Activated CD4-positive, alpha-beta T cell treated with anti-CD3 and anti-CD28 coated beads for 36 hours (primary cell): ENCODE results near the gene APOBEC3F. TPM values are rescaled to one million over a fixed set of nuclear protein-coding genes. Genes with fewer than 3 reads are reported as not detected.

ENCODE experiments used
- ATAC-seq: fragments of 200-7000 bp; cut with Tn5 transposase; one replicate; pipeline ENCODE4 v1.10.0; 2021; ENCODE audit warnings: mild to moderate bottlenecking, moderate library complexity
- CTCF ChIA-PET: fragments of 350-600 bp; sonication (Branson Sonifier 250); formaldehyde crosslinking; loops from one replicate; lab custom pipeline; 2021; ENCODE audit warnings: antibody characterized with exemption; lab: Charles Lee
- POLR2A ChIA-PET: fragments of 350-600 bp; sonication (Branson Sonifier 250); formaldehyde crosslinking; loops from one replicate; lab custom pipeline; 2021; ENCODE audit warnings: antibody characterized with exemption, inconsistent platforms; lab: Charles Lee
- DNase-seq: peaks from one replicate; pipeline ENCODE4 v3.0.0-alpha.2; 2020
- H3K27ac Mint-ChIP-seq: one replicate; pipeline ENCODE4 v1.8.0; 2021; ENCODE audit warnings: mixed read lengths
- H3K27me3 Mint-ChIP-seq: one replicate; pipeline ENCODE4 v1.8.0; 2021; ENCODE audit warnings: mixed read lengths
- H3K36me3 Mint-ChIP-seq: one replicate; pipeline ENCODE4 v1.8.0; 2021; ENCODE audit warnings: low read depth, mixed read lengths
- H3K4me1 Mint-ChIP-seq: one replicate; pipeline ENCODE4 v1.8.0; 2021; ENCODE audit warnings: mixed read lengths
- H3K4me3 Mint-ChIP-seq: one replicate; pipeline ENCODE4 v1.8.0; 2021; ENCODE audit warnings: mild to moderate bottlenecking, moderate library complexity, mixed read lengths
- H3K9me3 Mint-ChIP-seq: one replicate; pipeline ENCODE4 v1.8.0; 2021; ENCODE audit warnings: low read depth, mixed read lengths
- intact Hi-C, 2 experiments: fragments of 100-400 bp; cut with DNase I in 1 of 2; cut with micrococcal nuclease in 1 of 2; formaldehyde crosslinking; loops; one replicate each; pipeline versions ENCODE4 v1.14.2 to v1.15.1; 2022 to 2024; cut with DNase I, micrococcal nuclease
- total RNA-seq, 2 experiments: library from RNA; stranded (reverse); gene quantifications; one replicate each; pipeline ENCODE4 v1.2.3, GENCODE V29; 2021

Gene APOBEC3F
- total RNA-seq, 2 experiments from 2014 or later = 19.0 to 24.5 TPM

- Mint-ChIP-seq H3K4me3 (no peak overlapping the region), H3K9me3 (no peaks in the 10 kb centered on the region), H3K27ac (no peak overlapping the region), H3K4me1 (peaks cover 52% of the 10 kb centered on the region), H3K27me3 (no peaks in the 10 kb centered on the region), H3K36me3 (peaks cover 17% of the 10 kb centered on the region)
- DNase-seq = no peak
- ChIA-PET CTCF (no interaction called here), POLR2A (no interaction called here)
- intact Hi-C loops = no loop called here
- no peak for ATAC-seq
Observed at GRCh38 chr22:39084666-39085065, 44.0 kb downstream of the APOBEC3F start.

- Mint-ChIP-seq H3K36me3 (peaks cover 3% of the 10 kb centered on the region), H3K9me3 (no peaks in the 10 kb centered on the region), H3K4me1 (peaks cover 59% of the 10 kb centered on the region), H3K27me3 (no peaks in the 10 kb centered on the region), H3K4me3 (no peak overlapping the region), H3K27ac (peak overlapping the region; percentile 31)
- ChIA-PET POLR2A (no interaction called here), CTCF (no interaction called here)
- no peak for DNase-seq
- no peak for ATAC-seq
- intact Hi-C loops = no loop called here
Observed at GRCh38 chr22:39087098-39087497, 46.4 kb downstream of the APOBEC3F start.

GRCh38 chr22:39087881-39088684 lies 47.4 kb downstream of the APOBEC3F start:
- ATAC-seq (no peak), DNase-seq (peak; percentile 38)
- POLR2A ChIA-PET = interaction anchor here (1.0 kb wide), 1 partner anchor 11 kb away, joined by 3 read pairs; no protein-coding TSS in a partner anchor
- Mint-ChIP-seq H3K9me3 (no peaks in the 10 kb centered on the region), H3K4me1 (peaks cover 67% of the 10 kb centered on the region), H3K4me3 (no peak overlapping the region), H3K27ac (peak overlapping the region; percentile 74), H3K36me3 (peaks cover 2% of the 10 kb centered on the region), H3K27me3 (no peaks in the 10 kb centered on the region)
- intact Hi-C loops = no loop called here
- CTCF ChIA-PET = interaction anchor here (0.6 to 1.3 kb wide), 2 partner anchors 10 to 1936 kb away, joined by 3 to 5 read pairs; partner anchors contain the start of gene APOBEC3G

GRCh38 chr22:39088685-39089032 lies 48.0 kb downstream of the APOBEC3F start:
- ATAC-seq (no peak), DNase-seq (no peak)
- Mint-ChIP-seq H3K9me3 (no peaks in the 10 kb centered on the region), H3K27ac (peak overlapping the region; percentile 74), H3K36me3 (peaks cover 2% of the 10 kb centered on the region), H3K27me3 (no peaks in the 10 kb centered on the region), H3K4me1 (peaks cover 68% of the 10 kb centered on the region), H3K4me3 (no peak overlapping the region)
- ChIA-PET POLR2A (interaction anchor here (1.0 kb wide), 1 partner anchor 11 kb away, joined by 3 read pairs; no protein-coding TSS in a partner anchor), CTCF (interaction anchor here (0.6 to 1.3 kb wide), 3 partner anchors 11 to 1936 kb away, joined by 3 to 5 read pairs (median 4); partner anchors contain the start of gene APOBEC3G)
- intact Hi-C loops = no loop called here

GRCh38 chr22:39089928-39090327 lies 49.3 kb downstream of the APOBEC3F start:
- DNase-seq (peak; percentile 18), ATAC-seq (no peak)
- Mint-ChIP-seq H3K9me3 (no peaks in the 10 kb centered on the region), H3K27ac (peak overlapping the region; percentile 95), H3K4me1 (peaks cover 76% of the 10 kb centered on the region), H3K36me3 (peaks cover under 1% of the 10 kb centered on the region), H3K4me3 (peak overlapping the region; percentile 45), H3K27me3 (no peaks in the 10 kb centered on the region)
- ChIA-PET CTCF (no interaction called here), POLR2A (interaction anchor here (0.6 to 1.0 kb wide), 3 partner anchors 9 to 1968 kb away, joined by 3 to 4 read pairs (median 3); no protein-coding TSS in a partner anchor)
- intact Hi-C loops = loop anchor here (1.0 to 5.0 kb wide), 9 partner anchors 13 to 217 kb away; partner anchors contain the start of genes APOBEC3C (in 1 of the 2), APOBEC3D (in 1 of the 2), APOBEC3G (in 1 of the 2) and CBX6 (in 1 of the 2)

- no peaks in the 10 kb centered on the region for H3K36me3 Mint-ChIP-seq
- H3K9me3 Mint-ChIP-seq = no peaks in the 10 kb centered on the region
- DNase-seq (peak; percentile 92), ATAC-seq (peak; percentile 85)
- peak overlapping the region; percentile 45 for H3K4me3 Mint-ChIP-seq
- CTCF ChIA-PET = no interaction called here
- no peaks in the 10 kb centered on the region for H3K27me3 Mint-ChIP-seq
- peak overlapping the region; percentile 95 for H3K27ac Mint-ChIP-seq
- POLR2A ChIA-PET = interaction anchor here (0.6 to 1.0 kb wide), 3 partner anchors 8 to 1969 kb away, joined by 3 to 4 read pairs (median 3); no protein-coding TSS in a partner anchor
- H3K4me1 Mint-ChIP-seq = peaks cover 81% of the 10 kb centered on the region
- intact Hi-C loops = loop anchor here (1.0 to 5.0 kb wide), 9 partner anchors 13 to 218 kb away; partner anchors contain the start of genes APOBEC3C (in 1 of the 2), APOBEC3D (in 1 of the 2), APOBEC3G (in 1 of the 2) and CBX6 (in 1 of the 2)
Observed at GRCh38 chr22:39090426-39091064, 49.9 kb downstream of the APOBEC3F start.

GRCh38 chr22:39091126-39092081 lies 50.7 kb downstream of the APOBEC3F start:
- no peaks in the 10 kb centered on the region for H3K36me3 Mint-ChIP-seq
- no peaks in the 10 kb centered on the region for H3K9me3 Mint-ChIP-seq
- H3K27me3 Mint-ChIP-seq = no peaks in the 10 kb centered on the region
- no peak for ATAC-seq
- H3K27ac Mint-ChIP-seq = peak overlapping the region; percentile 95
- intact Hi-C loops = loop anchor here (2.0 to 5.0 kb wide), 4 partner anchors 25 to 219 kb away; partner anchors contain the start of genes APOBEC3C (in 1 of the 2), APOBEC3D (in 1 of the 2) and CBX6 (in 1 of the 2)
- CTCF ChIA-PET = interaction anchor here (0.6 to 0.7 kb wide), 2 partner anchors 13 to 76 kb away, joined by 3 read pairs; no protein-coding TSS in a partner anchor
- POLR2A ChIA-PET = no interaction called here
- DNase-seq = no peak
- peak overlapping the region; percentile 45 for H3K4me3 Mint-ChIP-seq
- peaks cover 87% of the 10 kb centered on the region for H3K4me1 Mint-ChIP-seq

GRCh38 chr22:39092111-39092862 lies 51.6 kb downstream of the APOBEC3F start:
- Mint-ChIP-seq H3K4me3 (peak overlapping the region; percentile 32), H3K9me3 (no peaks in the 10 kb centered on the region), H3K27ac (peak overlapping the region; percentile 95), H3K4me1 (peaks cover 87% of the 10 kb centered on the region), H3K27me3 (no peaks in the 10 kb centered on the region), H3K36me3 (no peaks in the 10 kb centered on the region)
- intact Hi-C loops = loop anchor here in 1 of 2 experiments (5.0 kb wide), 1 partner anchor 70 kb away; the partner anchor contains the start of gene APOBEC3D
- DNase-seq (peak; percentile 62), ATAC-seq (peak; percentile 10)
- POLR2A ChIA-PET = no interaction called here
- CTCF ChIA-PET = interaction anchor here (0.6 kb wide), 1 partner anchor 14 kb away, joined by 3 read pairs; no protein-coding TSS in a partner anchor

- H3K27ac Mint-ChIP-seq = peak overlapping the region; percentile 73
- no peaks in the 10 kb centered on the region for H3K9me3 Mint-ChIP-seq
- DNase-seq = peak; percentile 56
- H3K4me3 Mint-ChIP-seq = no peak overlapping the region
- ATAC-seq = no peak
- CTCF ChIA-PET = interaction anchor here (0.6 to 0.9 kb wide), 3 partner anchors 23 to 832 kb away, joined by 3 to 5 read pairs (median 3); no protein-coding TSS in a partner anchor
- no peaks in the 10 kb centered on the region for H3K36me3 Mint-ChIP-seq
- intact Hi-C loops = loop anchor here in 1 of 2 experiments (5.0 kb wide), 1 partner anchor 73 kb away; the partner anchor contains the start of gene APOBEC3D
- H3K27me3 Mint-ChIP-seq = no peaks in the 10 kb centered on the region
- peaks cover 89% of the 10 kb centered on the region for H3K4me1 Mint-ChIP-seq
- POLR2A ChIA-PET = no interaction called here
Observed at GRCh38 chr22:39094717-39095389, 54.2 kb downstream of the APOBEC3F start.
